NCI-H2227 (cell line): Measurements from ENCODE around the gene CHKA.
A peak's percentile ranks its signal among the peaks of the same experiment; 100 is the strongest.

Experiments
- DNase-seq: peaks from one replicate; lab custom pipeline; 2025; ENCODE audit not compliant: unreplicated experiment; lab: John Stamatoyannopoulos, UW

CHKA gene

DNA sequence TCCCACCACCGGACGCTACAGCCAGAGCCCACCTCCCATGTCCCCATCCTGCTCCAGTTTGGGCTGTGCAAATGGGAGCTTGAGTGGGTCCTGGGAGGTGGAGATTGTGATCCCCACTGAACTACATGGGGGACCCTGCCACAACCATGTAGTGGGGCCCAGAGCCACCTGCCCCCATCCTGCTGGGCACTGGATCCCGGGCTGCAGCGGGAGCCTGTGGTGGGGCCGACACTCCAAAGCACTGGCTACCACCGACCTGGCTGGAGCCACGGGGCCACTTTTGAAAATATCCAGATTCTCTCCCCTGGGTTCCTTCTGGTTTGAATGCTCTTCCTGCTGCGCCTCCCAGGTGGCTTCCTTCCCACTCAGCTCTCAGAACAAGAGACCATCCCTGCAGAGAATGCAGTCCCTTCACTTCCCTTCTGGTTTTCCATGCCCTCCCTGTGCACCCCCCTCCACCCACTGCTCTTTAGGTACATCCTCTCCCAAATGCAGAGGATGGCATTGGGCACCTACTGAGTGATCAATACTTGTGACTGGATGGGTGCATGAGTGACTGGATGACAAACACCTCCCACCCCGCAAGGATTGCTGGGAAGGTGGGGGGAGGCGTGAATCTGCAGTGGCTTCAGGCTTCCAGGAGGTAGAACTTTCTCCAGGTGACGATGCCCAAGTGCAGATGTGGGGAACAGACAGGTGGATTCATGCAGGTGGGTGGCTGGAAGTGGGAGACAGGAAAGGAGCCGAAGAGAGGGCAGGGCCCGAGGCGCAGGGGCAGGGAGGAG is 116.4 kb downstream of the CHKA start:
- DNase-seq: no peak

DNA sequence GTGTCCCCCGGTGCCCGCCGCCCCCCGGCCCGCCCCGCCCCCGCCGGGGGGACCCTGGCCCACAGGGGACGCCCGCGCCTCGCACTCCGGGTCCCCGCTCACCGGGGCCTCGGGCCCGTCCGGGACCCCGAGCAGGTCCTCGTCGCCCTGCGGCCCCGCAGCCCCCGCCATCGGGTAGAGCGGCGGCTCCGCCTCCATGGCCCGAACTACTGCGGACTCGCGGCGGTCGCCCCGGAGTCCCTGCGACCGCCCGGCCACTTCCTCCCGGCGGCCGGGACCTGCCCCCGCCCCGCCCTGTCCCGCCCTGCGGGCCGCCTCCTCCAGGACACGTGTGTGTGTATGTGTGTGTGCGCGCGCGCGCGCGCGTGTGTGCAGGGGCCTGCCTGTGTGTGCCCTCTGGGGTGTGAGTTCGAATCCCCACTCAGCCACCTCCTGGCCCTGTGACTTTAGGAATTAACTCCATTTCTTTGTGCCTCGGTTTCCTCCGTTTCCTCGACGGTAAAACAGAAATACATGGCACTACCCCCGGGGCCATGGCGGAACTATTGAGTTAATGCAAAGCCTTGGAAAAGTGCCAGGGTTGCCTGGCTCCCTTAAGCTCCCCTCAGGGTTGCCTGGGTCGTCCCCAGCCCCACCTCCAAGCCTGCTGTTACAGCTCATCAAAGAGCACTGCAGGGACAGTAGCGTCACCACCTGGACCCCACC is 117.2 kb downstream of the CHKA start, which contains the start of gene UNC93B1:
UNC93B1 (minus strand) TSS at position 252 of the 705 bp plus-strand sequence; CDS start at position 198, 54 bp downstream.
- peak; percentile 83 for DNase-seq

- DNase-seq: peak; percentile 39
Observed at GRCh38 chr11:68002938-68003845, 118.0 kb downstream of the CHKA start.
